DND-41 (cell line): ENCODE data around the gene SLC23A2.

ENCODE experiments used
- ATAC-seq: fragments of 200-7000 bp; cut with Tn5 transposase; 3 replicates; pipeline ENCODE4 v1.9.1; 2021; ENCODE audit warnings: low read depth; ENCODE audit not compliant: insufficient read depth
- DNase-seq: peaks from one replicate; pipeline ENCODE4 v3.0.0-alpha.2; 2020
- H2AFZ ChIP-seq: 2 replicates; pipeline ENCODE4 v1.6.0; 2012; ENCODE audit warnings: low read depth, low read length
- H3K27ac ChIP-seq: 2 replicates; pipeline ENCODE4 v1.5.1; 2012; ENCODE audit warnings: low read length, inconsistent platforms
- H3K27me3 ChIP-seq: fragments of 200-600 bp; sonication (generic); 2 replicates; pipeline ENCODE4 v1.6.0; 2012; ENCODE audit warnings: low read length, mild to moderate bottlenecking, inconsistent platforms; ENCODE audit not compliant: insufficient read depth, poor library complexity
- H3K36me3 ChIP-seq: 2 replicates; pipeline ENCODE4 v1.5.1; 2012; ENCODE audit warnings: low read length, inconsistent platforms; ENCODE audit not compliant: insufficient read depth
- H3K4me1 ChIP-seq: 2 replicates; pipeline ENCODE4 v1.5.1; 2012; ENCODE audit warnings: mild to moderate bottlenecking, low read length; ENCODE audit not compliant: insufficient read depth
- H3K4me2 ChIP-seq: 2 replicates; pipeline ENCODE4 v1.6.0; 2012; ENCODE audit warnings: mild to moderate bottlenecking, moderate library complexity, low read length, inconsistent platforms; ENCODE audit not compliant: insufficient read depth
- H3K4me3 ChIP-seq, 2 experiments: fragments of 200-600 bp in 1 of 2; shearing (Covaris generic) in 1 of 2; 2 replicates each; pipeline ENCODE4 v1.5.1; 2012 to 2016; ENCODE audit warnings: inconsistent platforms in 2 of 2, low read length in 2 of 2, mild to moderate bottlenecking in 2 of 2, low read depth in 1 of 2, moderate library complexity in 1 of 2
- H3K79me2 ChIP-seq: 2 replicates; pipeline ENCODE4 v1.6.0; 2012; ENCODE audit warnings: low read length, inconsistent platforms; ENCODE audit not compliant: insufficient read depth
- H3K9ac ChIP-seq: 2 replicates; pipeline ENCODE4 v1.6.0; 2012; ENCODE audit warnings: low read depth, mild to moderate bottlenecking, inconsistent platforms, low read length, moderate library complexity
- H3K9me3 ChIP-seq: 2 replicates; pipeline ENCODE4 v1.5.1; 2012; ENCODE audit warnings: low read length, moderate library complexity, mild to moderate bottlenecking, inconsistent platforms; ENCODE audit not compliant: insufficient read depth, severe bottlenecking
- H4K20me1 ChIP-seq: 2 replicates; pipeline ENCODE4 v1.6.0; 2012; ENCODE audit warnings: low read length; ENCODE audit not compliant: insufficient read depth
- CTCF ChIP-seq: IDR thresholded peaks from 2 replicates; pipeline ENCODE4 v1.5.1; 2012; ENCODE audit warnings: borderline replicate concordance, low read length, moderate library complexity, mild to moderate bottlenecking; ENCODE audit not compliant: poor library complexity, severe bottlenecking; ENCODE audit errors: extremely low read depth
- EZH2 ChIP-seq: IDR thresholded peaks from 3 replicates; pipeline ENCODE4 v1.6.1; 2012; ENCODE audit warnings: borderline replicate concordance, low read depth, mild to moderate bottlenecking, moderate library complexity, low read length, inconsistent platforms; ENCODE audit not compliant: severe bottlenecking

The SLC23A2 gene

GRCh38 chr20:4840801-4841200, 160.5 kb downstream of the SLC23A2 start:
- H3K4me3 ChIP-seq: no peak overlapping the region
- no peak overlapping the region for H3K27ac ChIP-seq
- no peak for TF ChIP-seq EZH2
- TF ChIP-seq CTCF: no peak
- no peaks in the 10 kb centered on the region for H3K27me3 ChIP-seq
- peak; percentile 49; the same call in 2 of the 3 replicates for ATAC-seq
- H3K9ac ChIP-seq: no peak overlapping the region
- no peaks in the 10 kb centered on the region for H3K4me1 ChIP-seq
- H3K9me3 ChIP-seq: no peaks in the 10 kb centered on the region
- H3K36me3 ChIP-seq: no peaks in the 10 kb centered on the region
- no peak for DNase-seq
- H3K4me2 ChIP-seq: no peak overlapping the region
- H2AFZ ChIP-seq: no peak overlapping the region
- H4K20me1 ChIP-seq: no peaks in the 10 kb centered on the region; the same call in 1 of the 2 replicates
- no peaks in the 10 kb centered on the region for H3K79me2 ChIP-seq

GRCh38 chr20:4838526-4838925, 162.8 kb downstream of the SLC23A2 start:
- H3K4me3 ChIP-seq: no peak overlapping the region
- H3K79me2 ChIP-seq: no peaks in the 10 kb centered on the region
- no peaks in the 10 kb centered on the region for H3K9me3 ChIP-seq
- no peak for TF ChIP-seq CTCF
- TF ChIP-seq EZH2: no peak
- ATAC-seq (no peak), DNase-seq (no peak)
- H3K9ac ChIP-seq: no peak overlapping the region
- no peaks in the 10 kb centered on the region for H3K4me1 ChIP-seq
- H3K4me2 ChIP-seq: no peak overlapping the region
- no peaks in the 10 kb centered on the region for H3K36me3 ChIP-seq
- H3K27me3 ChIP-seq: no peaks in the 10 kb centered on the region
- H2AFZ ChIP-seq: no peak overlapping the region
- H4K20me1 ChIP-seq: no peaks in the 10 kb centered on the region; the same call in 1 of the 2 replicates
- no peak overlapping the region for H3K27ac ChIP-seq

GRCh38 chr20:4837760-4838159, 163.6 kb downstream of the SLC23A2 start:
- H3K27ac ChIP-seq: no peak overlapping the region
- ATAC-seq: no peak
- no peak overlapping the region for H3K9ac ChIP-seq
- no peaks in the 10 kb centered on the region for H3K9me3 ChIP-seq
- no peak for DNase-seq
- H4K20me1 ChIP-seq: no peaks in the 10 kb centered on the region; the same call in 1 of the 2 replicates
- no peak overlapping the region for H2AFZ ChIP-seq
- H3K79me2 ChIP-seq: no peaks in the 10 kb centered on the region
- TF ChIP-seq EZH2 (no peak), CTCF (no peak)
- H3K4me1 ChIP-seq: no peaks in the 10 kb centered on the region
- no peak overlapping the region for H3K4me2 ChIP-seq
- H3K27me3 ChIP-seq: no peaks in the 10 kb centered on the region
- no peak overlapping the region for H3K4me3 ChIP-seq
- no peaks in the 10 kb centered on the region for H3K36me3 ChIP-seq

- Histone ChIP-seq H3K4me2 (no peak overlapping the region), H3K9me3 (no peaks in the 10 kb centered on the region), H3K4me3 (no peak overlapping the region), H2AFZ (no peak overlapping the region), H3K36me3 (no peaks in the 10 kb centered on the region), H3K79me2 (no peaks in the 10 kb centered on the region), H3K27me3 (no peaks in the 10 kb centered on the region), H4K20me1 (no peaks in the 10 kb centered on the region; the same call in 1 of the 2 replicates), H3K27ac (no peak overlapping the region), H3K4me1 (no peaks in the 10 kb centered on the region), H3K9ac (no peak overlapping the region)
- ATAC-seq (no peak), DNase-seq (no peak)
- TF ChIP-seq CTCF: no peak
- no peak for TF ChIP-seq EZH2
Observed at GRCh38 chr20:4836935-4837334, 164.4 kb downstream of the SLC23A2 start.
